HFFc6 (cell line): ENCODE measurements around the gene CPNE8. TPM values are rescaled to one million over a fixed set of nuclear protein-coding genes. Genes with fewer than 3 reads are reported as not detected.

Experiments
- DNase-seq: peaks from one replicate; pipeline ENCODE4 v3.0.0-alpha.2; 2018
- H3K27ac Mint-ChIP-seq: 2 replicates; pipeline ENCODE4 v1.8.0; 2020; ENCODE audit warnings: mild to moderate bottlenecking, mixed read lengths
- H3K27me3 Mint-ChIP-seq: 2 replicates; pipeline ENCODE4 v1.8.0; 2021; ENCODE audit warnings: mild to moderate bottlenecking, moderate library complexity, mixed read lengths; ENCODE audit not compliant: insufficient read depth
- H3K36me3 Mint-ChIP-seq: 2 replicates; pipeline ENCODE4 v1.8.0; 2021; ENCODE audit warnings: low read depth, mixed read lengths
- H3K4me1 Mint-ChIP-seq: 2 replicates; pipeline ENCODE4 v1.8.0; 2020; ENCODE audit warnings: low read depth, mixed read lengths
- H3K4me3 Mint-ChIP-seq: 2 replicates; pipeline ENCODE4 v1.8.0; 2020; ENCODE audit warnings: mild to moderate bottlenecking, moderate library complexity, mixed read lengths
- H3K9me3 Mint-ChIP-seq: 2 replicates; pipeline ENCODE4 v1.8.0; 2020; ENCODE audit warnings: mild to moderate bottlenecking, mixed read lengths
- CTCF ChIP-seq: fragments of 200-600 bp; sonication (generic); IDR thresholded peaks from 2 replicates; pipeline ENCODE4 v1.5.0; 2021; ENCODE audit warnings: antibody characterized with exemption, mild to moderate bottlenecking
- long read RNA-seq: library from polyadenylated mRNA; unstranded; transcript quantifications from one replicate; pipeline ENCODE4 v2.0.0, GENCODE V29; 2019
- total RNA-seq, 6 experiments: library from RNA; stranded (reverse); fragmentation: NEBNext Ultra II Directional; extraction: Animal tissue kit (Norgen Biotek cat#: 25700); gene quantifications; 2 replicates in 1 of 6; 3 replicates in 5 of 6; pipeline ENCODE4 v1.2.3, GENCODE V29; 2021

The CPNE8 gene
- total RNA-seq, result not detected
- long read RNA-seq, result 0 reads

GRCh38 chr12:38905480-38906351 is at the start of gene CPNE8:
Gene CPNE8, minus strand, starts transcription at chr12:38905591. Its CDS starts 57 bp downstream, at chr12:38905534.
- H3K27me3 Mint-ChIP-seq, result no peaks in the 10 kb centered on the region; the same call in 1 of the 2 replicates
- DNase-seq, result no peak
- peaks cover 6% of the 10 kb centered on the region for H3K9me3 Mint-ChIP-seq
- H3K4me3 Mint-ChIP-seq, result peak within 1 kb of the TSS; percentile 43; the same call in 1 of the 2 replicates
- no peak within 1 kb of the TSS for H3K27ac Mint-ChIP-seq
- no peaks in the 10 kb centered on the region for H3K4me1 Mint-ChIP-seq
- no peaks in the 10 kb centered on the region for H3K36me3 Mint-ChIP-seq
- TF ChIP-seq CTCF, result no peak

GRCh38 chr12:38954238-38954873 is 49.0 kb upstream of the CPNE8 start:
- H3K9me3 Mint-ChIP-seq, result peaks cover 32% of the 10 kb centered on the region
- no peak for TF ChIP-seq CTCF
- H3K4me1 Mint-ChIP-seq, result no peaks in the 10 kb centered on the region
- no peak overlapping the region for H3K27ac Mint-ChIP-seq
- no peaks in the 10 kb centered on the region for H3K27me3 Mint-ChIP-seq
- no peaks in the 10 kb centered on the region; the same call in 1 of the 2 replicates for H3K36me3 Mint-ChIP-seq
- no peak for DNase-seq
- no peak overlapping the region for H3K4me3 Mint-ChIP-seq

GRCh38 chr12:38949363-38949762 is 44.0 kb upstream of the CPNE8 start:
- Mint-ChIP-seq H3K36me3 (no peaks in the 10 kb centered on the region; the same call in 1 of the 2 replicates), H3K27me3 (no peaks in the 10 kb centered on the region), H3K4me3 (no peak overlapping the region), H3K4me1 (no peaks in the 10 kb centered on the region), H3K27ac (no peak overlapping the region), H3K9me3 (peaks cover 26% of the 10 kb centered on the region)
- DNase-seq, result no peak
- no peak for TF ChIP-seq CTCF

- Mint-ChIP-seq H3K27ac (no peak overlapping the region), H3K4me3 (no peak overlapping the region), H3K27me3 (no peaks in the 10 kb centered on the region; the same call in 1 of the 2 replicates), H3K9me3 (peaks cover 49% of the 10 kb centered on the region; the same call in 1 of the 2 replicates), H3K36me3 (no peaks in the 10 kb centered on the region), H3K4me1 (no peaks in the 10 kb centered on the region)
- TF ChIP-seq CTCF, result no peak
- no peak for DNase-seq
Observed at GRCh38 chr12:38934686-38935085, 29.3 kb upstream of the CPNE8 start.

GRCh38 chr12:38934078-38934584 is 28.7 kb upstream of the CPNE8 start:
- H3K27me3 Mint-ChIP-seq, result no peaks in the 10 kb centered on the region; the same call in 1 of the 2 replicates
- H3K36me3 Mint-ChIP-seq, result no peaks in the 10 kb centered on the region
- H3K27ac Mint-ChIP-seq, result no peak overlapping the region
- no peak overlapping the region for H3K4me3 Mint-ChIP-seq
- H3K9me3 Mint-ChIP-seq, result peaks cover 49% of the 10 kb centered on the region; the same call in 1 of the 2 replicates
- no peak for TF ChIP-seq CTCF
- no peak for DNase-seq
- H3K4me1 Mint-ChIP-seq, result no peaks in the 10 kb centered on the region
